ENCODE measurements around the gene HDAC2.

HDAC2 gene

DNA sequence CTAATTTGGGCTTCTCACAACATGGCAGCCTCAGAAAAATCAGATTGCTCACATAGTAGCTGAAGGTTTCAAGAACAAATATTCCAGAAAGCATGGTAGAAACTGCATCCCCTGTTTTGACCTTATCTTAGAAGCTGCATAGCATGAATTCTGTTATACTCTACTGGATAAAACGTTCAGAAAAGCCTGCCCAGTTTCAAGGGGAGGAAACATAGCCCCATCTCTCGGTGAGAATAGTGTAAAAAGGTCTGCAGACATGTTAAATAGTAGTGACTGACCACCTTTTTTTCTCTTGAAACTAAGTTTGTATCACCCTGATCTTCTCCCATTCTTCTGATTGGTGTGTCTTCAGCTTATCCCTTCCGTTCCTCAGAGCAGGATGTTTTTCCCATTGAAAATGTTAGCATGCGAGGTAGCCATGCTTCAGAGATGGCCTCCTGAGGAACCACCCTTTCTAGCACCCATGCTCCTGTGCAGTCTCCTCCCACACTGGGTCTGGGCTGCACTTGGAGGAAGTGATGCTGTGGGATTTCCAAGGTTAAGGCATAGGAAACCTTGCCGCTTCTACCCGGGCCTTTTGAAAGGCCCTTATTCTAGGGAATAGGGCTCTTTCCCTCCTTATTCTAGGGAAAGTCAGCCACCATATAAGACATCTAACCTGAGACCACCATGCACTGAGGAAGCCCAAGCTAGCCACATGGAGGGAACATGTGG is 63.7 kb downstream of the HDAC2 start:
- no peak for DNase-seq

DNA sequence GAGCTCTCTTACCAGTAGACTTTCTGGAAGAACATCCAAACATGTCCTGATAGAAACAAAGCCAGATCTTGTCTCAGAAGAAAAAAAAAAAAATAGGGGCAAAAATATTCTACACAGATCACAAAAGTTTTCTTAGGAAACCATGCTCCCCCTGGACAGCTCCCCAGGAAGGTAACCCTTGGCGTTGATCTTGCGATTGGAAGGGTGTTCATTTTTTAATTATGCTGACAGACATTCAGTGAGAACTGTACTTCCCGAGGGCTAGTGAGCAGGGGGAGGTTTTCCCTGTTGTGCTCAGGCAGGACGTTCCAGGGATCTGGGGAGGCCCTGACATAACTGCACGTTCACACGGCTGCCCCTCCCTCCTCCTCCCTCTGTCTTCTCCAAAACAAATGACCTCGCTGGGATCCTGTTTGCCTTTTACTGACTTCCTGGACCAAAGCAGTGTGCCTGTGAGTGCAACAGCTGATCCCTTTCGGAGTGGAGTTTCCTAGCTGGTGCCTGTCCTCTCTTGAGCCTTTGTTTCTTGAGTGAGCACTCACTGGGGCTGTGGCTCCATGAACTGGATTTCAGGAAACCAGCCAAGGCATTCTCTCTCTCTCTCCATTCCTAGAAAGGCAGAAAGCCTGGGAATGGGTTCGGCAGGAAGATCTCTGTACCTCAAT is 67.2 kb downstream of the HDAC2 start:
- no peak for DNase-seq

DNA sequence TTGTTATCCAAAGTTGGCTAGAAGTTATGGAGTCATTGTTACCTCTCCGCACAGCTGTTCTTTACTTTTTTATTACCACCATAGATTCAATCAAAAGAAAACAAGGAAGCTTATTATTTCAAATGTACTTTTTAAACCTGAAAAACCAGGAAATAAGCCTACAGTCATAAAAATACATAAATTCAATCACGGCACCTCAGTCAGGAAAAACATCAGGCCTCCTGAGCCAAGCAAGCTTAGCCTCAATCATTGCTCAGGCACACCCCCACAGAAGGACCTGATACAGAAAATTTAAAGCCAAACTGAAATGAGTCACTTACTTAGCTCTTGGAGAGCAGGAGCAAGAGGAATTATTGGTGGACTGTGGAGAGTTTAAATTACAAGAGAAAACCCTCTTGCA is 69.5 kb downstream of the HDAC2 start:
- DNase-seq = no peak

DNA sequence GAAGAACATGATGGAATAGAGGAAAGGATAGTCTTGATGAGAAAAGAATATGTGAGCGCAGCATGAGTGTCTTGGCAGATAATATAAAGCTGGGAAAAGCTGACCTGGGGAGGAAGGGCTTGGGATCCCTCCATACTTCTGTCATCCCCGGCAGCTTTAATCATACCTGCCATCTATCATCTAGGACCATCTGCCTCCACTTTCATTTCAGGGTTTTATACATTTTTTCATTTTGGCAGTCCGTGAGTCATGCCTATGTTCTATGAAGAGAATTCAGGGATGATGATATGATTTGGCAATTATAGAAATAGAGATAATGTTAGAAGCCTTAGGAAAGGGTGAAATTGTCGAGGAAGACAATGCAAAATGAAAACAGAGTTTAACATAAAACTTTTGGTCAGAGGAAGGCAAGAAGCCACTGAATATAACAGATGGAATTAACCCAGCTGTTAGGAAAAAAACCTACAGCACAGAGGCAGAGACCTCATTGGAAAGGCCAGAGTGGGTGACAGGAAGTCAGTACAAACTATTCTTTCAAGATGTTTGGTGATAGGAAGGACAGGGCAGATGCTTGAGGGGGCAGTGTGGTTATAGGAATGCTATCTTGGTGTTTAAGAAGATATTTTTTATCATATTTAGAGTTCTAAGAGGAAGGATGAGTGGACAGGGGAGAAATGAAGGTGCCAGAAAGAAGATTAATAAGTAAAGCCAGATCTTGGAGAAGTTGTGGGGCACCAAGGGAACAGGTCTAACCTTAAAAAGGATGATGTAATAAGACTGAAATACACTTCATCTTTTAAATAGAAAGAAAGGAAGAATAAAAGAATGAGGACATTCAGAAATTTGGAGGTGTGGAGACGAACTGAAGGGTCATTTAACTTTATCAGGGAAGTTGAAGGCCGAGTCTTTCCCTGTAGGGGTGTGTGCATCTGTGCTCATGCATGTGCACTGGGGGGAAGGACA is 76.0 kb downstream of the HDAC2 start:
- DNase-seq = no peak

DNA sequence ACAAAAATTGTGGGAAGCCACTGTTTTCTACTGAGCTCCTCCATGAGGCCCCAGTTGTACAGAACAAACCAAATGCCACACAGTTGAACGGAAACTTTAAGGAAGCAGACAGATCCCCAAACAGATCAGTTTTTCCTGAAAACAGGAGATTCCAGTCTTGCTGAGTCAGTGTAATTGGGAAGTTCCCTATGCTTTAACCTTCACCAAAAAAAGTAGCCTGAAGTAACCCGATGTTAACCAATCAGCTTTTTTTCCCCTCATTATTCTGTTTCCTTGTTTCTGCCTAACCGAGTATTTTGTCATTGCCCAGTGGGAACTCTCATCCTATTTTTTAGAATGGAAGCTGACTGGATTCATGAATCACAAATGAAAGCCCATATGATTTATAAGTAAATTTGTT is 77.1 kb downstream of the HDAC2 start:
- DNase-seq = no peak

DNA sequence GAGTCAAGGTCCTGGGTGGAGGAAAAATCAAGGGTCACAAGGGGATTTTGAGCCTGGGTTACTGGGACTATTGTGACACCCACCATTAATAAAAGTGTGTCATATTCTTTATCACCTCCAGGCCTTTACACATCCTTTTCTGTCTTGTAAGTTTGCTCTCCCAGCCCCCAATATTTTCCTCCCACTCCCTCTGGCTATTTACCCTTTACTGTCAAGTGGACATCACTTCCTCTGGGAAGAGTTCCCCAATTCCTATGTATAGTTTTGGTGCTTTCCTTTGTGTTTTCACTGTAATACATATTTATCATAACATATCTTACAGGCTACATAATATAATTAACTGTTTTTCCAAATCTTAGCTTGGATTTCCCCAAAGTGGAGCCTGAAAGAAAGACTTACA is 77.5 kb downstream of the HDAC2 start:
- no peak for DNase-seq

DNA sequence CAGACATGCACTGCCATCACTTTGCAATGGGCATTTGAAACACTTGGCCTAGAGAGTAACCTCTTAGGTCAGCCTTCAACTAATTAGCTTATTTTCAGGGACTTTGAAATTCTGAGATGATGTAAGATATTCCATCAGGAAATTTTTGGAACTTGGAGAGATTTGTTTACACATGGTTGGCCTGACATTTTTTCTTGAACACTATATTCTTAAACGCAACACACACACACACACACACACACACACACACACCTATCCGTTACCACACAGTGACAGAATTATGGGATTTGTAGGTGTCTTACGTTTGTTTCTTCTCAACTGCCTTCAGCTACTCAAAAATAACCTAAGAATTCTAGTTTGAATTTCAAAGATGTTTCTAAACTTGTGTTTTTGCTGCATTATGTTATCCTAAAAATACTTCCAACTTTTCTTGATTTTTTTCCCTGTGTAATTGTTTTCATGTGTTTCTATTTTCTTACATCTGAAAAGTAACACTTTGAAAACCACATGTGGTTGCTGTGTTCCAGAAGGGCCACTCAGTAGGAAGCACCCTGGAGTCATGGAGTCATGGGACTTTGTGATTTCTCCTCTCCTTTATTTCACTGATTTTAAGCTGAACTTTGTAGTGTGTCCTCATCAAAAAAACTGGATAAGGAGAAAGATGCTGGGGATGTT is 81.9 kb downstream of the HDAC2 start:
- no peak for DNase-seq

DNA sequence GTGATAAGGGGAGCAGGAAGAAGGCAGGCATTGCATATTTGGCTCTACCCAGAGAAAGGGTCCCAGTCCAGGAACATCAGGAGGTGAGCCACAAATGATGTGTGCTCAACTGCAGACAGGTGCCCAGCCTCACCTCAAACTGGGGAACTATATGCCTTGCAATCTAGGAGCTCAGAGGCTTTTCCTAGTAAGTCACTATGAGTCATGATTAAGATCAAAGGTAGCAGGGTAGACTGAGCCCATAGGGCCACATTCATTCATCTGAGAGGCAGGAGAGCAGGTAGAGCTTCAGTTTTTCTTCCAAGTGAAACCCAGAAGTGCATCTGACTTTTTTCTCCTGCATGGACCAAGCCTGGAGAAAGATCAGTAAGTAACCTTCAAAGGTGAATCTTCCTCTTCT is 82.5 kb downstream of the HDAC2 start:
- no peak for DNase-seq

DNA sequence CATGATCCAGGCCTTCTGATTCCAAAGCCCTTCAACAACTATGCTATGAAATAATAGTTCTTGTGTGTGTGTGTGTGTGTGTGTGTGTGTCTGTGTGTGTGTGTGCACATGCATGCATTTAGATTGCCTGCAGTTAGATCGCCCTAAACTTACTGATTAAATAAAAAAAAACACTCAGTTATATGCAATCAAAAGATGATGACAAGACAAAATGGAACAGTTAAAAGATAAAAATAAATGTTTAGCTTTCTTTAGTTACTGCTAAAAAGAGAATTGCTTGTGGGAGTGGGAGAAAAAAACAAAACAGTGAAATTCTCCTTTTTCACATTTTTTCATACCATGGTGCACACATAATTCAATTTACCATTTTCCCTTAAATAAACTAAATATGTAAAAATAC is 84.4 kb downstream of the HDAC2 start:
- DNase-seq = no peak

DNA sequence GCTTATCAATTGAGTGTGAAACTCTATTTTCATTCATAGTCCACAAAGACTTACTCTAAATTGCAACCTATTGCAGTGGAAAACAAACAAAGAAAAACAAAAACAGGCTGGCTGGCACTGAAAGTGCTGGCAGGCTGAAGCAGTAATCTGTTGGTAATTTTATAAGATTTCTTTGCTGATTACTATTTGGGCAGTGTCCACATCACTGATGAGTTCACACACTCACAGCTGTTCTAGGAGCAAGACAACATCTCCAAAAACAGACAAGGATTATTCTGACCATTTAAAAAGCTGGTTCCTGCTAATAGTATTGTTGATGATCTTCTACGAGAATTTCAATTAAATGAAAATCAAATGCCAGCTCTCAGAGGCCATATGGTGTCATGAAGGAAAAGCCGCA is 86.9 kb downstream of the HDAC2 start:
- DNase-seq = no peak
